ENCODE results near the gene ERFL.

The ERFL gene

DNA sequence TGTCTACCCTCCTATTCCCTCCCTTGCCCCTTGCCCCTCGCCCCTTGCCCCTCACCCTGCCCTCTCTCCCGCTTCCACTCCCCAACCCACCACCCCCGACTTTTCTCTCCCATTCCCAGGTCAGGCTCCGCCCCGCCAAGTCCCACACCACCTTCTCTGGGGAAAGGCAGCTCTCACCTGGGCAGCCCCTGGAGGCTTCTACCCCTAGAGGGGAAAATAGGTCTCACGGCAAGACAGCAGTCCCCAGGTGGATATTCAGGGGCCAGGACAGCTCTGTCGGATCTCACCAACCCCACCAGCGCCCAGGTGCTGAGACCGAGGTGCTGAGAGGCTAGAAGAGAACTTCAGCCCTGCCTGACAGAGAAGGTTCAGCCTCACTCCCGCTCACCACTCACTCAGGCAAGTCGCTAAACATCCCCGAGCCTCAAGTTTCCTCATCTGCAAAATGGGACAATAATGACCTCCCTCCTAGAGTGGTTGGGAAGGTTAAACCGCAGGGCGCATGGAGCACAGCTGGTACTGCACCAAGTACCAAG, 1.4 kb upstream of the ERFL start:
- TF ChIP-seq TAF1 (IDR thresholded peaks at IDR 0.05; ENCODE audit: low read depth) (no peak), YY1 (IDR thresholded peaks at IDR 0.05; ENCODE audit: low read depth) (no peak), FOXM1 (IDR thresholded peaks at IDR 0.05; ENCODE audit: borderline replicate concordance, low read depth) (no peak), CEBPB (IDR thresholded peaks at IDR 0.05) (no peak), TEAD4 (IDR thresholded peaks at IDR 0.05) (no peak), EP300 (IDR thresholded peaks at IDR 0.05; ENCODE audit: borderline replicate concordance) (no peak), NFIC (IDR thresholded peaks at IDR 0.05) (no peak), ZBTB7A (IDR thresholded peaks at IDR 0.05; ENCODE audit: low read depth) (no peak), CREB1 (IDR thresholded peaks at IDR 0.05; ENCODE audit: low read depth) (no peak)
- TF ChIP-seq, protein P1, sequence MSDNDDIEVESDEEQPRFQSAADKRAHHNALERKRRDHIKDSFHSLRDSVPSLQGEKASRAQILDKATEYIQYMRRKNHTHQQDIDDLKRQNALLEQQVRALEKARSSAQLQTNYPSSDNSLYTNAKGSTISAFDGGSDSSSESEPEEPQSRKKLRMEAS (IDR thresholded peaks at IDR 0.05): no peak

DNA sequence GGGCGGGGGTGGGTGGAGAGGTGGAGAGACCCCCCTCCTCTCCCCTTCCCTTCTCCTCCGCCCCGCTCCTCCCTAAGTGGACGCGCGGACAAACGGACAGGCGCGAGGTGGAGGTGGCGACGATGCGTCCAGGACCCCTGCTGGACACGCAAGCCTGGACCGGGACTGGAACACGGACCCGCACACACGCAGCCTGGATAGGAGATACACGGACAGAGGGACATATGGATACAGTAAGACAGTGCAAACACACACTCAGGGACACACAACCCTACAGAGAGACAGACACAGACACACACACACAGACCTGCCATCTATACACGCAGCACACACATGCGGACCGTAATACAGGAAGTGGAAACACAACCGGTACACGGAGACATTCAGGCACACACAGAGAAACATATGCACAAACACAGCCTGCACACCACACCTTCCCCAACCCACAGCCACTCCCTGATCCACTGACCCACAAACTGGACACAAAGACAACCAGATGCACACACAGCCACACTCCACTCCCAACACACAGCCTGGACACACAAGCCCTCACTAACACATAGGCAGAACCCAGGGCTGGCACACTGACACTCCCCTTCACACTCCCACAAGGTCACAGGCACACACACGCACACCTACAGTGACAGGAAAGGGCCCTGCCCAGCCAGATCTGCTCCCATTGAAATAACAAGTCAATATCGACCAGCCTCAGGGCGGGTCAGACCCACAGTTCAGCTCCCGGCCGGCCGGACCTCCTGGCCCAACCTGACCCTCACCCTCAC, 696 bp upstream of the ERFL start:
- TF ChIP-seq, protein P1 (IDR thresholded peaks at IDR 0.05): no peak
- TF ChIP-seq TEAD4 (IDR thresholded peaks at IDR 0.05) (no peak), CREB1 (IDR thresholded peaks at IDR 0.05; ENCODE audit: low read depth) (no peak), CEBPB (IDR thresholded peaks at IDR 0.05) (no peak), EP300 (IDR thresholded peaks at IDR 0.05; ENCODE audit: borderline replicate concordance) (no peak), NFIC (IDR thresholded peaks at IDR 0.05) (no peak), YY1 (IDR thresholded peaks at IDR 0.05; ENCODE audit: low read depth) (no peak), ZBTB7A (IDR thresholded peaks at IDR 0.05; ENCODE audit: low read depth) (no peak), TCF12 (IDR thresholded peaks at IDR 0.05; ENCODE audit: low read depth) (no peak), TAF1 (IDR thresholded peaks at IDR 0.05; ENCODE audit: low read depth) (no peak), RAD21 (IDR thresholded peaks at IDR 0.05; ENCODE audit: low read depth) (no peak), EGR1 (IDR thresholded peaks at IDR 0.05) (no peak)
- TF ChIP-seq, protein P2, sequence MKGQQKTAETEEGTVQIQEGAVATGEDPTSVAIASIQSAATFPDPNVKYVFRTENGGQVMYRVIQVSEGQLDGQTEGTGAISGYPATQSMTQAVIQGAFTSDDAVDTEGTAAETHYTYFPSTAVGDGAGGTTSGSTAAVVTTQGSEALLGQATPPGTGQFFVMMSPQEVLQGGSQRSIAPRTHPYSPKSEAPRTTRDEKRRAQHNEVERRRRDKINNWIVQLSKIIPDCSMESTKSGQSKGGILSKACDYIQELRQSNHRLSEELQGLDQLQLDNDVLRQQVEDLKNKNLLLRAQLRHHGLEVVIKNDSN (IDR thresholded peaks at IDR 0.05): no peak
- TF ChIP-seq, protein P3, sequence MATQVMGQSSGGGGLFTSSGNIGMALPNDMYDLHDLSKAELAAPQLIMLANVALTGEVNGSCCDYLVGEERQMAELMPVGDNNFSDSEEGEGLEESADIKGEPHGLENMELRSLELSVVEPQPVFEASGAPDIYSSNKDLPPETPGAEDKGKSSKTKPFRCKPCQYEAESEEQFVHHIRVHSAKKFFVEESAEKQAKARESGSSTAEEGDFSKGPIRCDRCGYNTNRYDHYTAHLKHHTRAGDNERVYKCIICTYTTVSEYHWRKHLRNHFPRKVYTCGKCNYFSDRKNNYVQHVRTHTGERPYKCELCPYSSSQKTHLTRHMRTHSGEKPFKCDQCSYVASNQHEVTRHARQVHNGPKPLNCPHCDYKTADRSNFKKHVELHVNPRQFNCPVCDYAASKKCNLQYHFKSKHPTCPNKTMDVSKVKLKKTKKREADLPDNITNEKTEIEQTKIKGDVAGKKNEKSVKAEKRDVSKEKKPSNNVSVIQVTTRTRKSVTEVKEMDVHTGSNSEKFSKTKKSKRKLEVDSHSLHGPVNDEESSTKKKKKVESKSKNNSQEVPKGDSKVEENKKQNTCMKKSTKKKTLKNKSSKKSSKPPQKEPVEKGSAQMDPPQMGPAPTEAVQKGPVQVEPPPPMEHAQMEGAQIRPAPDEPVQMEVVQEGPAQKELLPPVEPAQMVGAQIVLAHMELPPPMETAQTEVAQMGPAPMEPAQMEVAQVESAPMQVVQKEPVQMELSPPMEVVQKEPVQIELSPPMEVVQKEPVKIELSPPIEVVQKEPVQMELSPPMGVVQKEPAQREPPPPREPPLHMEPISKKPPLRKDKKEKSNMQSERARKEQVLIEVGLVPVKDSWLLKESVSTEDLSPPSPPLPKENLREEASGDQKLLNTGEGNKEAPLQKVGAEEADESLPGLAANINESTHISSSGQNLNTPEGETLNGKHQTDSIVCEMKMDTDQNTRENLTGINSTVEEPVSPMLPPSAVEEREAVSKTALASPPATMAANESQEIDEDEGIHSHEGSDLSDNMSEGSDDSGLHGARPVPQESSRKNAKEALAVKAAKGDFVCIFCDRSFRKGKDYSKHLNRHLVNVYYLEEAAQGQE (IDR thresholded peaks at IDR 0.05; ENCODE audit: low read depth): no peak

DNA sequence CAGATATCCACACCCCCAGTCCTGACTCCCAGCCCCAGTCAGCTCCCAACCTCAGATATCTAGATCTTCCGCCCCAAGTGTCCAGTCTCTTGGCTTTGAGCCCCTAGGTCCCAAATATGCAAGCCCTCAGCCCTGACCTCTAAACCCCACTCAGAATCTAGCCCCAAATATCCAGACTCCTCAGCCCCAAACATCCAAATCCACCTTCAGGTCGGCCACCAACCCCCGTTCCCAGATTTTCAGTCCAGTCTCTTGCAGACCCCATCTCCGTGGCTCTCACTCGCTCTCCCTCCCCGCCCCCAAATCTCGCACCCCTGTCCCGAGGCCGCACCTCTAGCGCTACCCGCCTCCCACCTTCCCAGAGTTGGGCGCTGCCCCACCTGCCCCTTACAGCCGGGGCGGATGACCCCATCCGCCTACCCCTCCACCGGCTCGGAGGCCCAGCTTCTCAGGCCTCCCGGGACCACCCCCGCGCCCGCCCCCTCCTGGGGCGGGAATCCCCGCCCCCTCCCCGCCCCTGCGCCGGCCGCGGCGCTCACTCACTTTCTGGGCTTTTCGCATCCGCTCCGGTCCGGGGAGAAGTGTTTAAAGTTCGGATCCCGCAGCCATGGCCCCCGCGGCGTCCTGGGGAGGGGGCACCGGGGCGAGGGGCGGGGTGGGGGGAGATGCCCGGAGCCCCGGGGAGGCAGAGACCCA, 604 bp downstream of the ERFL start:
- TF ChIP-seq CREB1 (IDR thresholded peaks at IDR 0.05; ENCODE audit: low read depth) (no peak), TCF12 (IDR thresholded peaks at IDR 0.05; ENCODE audit: low read depth) (no peak), TAF1 (IDR thresholded peaks at IDR 0.05; ENCODE audit: low read depth) (no peak), YY1 (IDR thresholded peaks at IDR 0.05; ENCODE audit: low read depth) (no peak), TEAD4 (IDR thresholded peaks at IDR 0.05) (no peak), EGR1 (IDR thresholded peaks at IDR 0.05) (no peak)
- TF ChIP-seq, protein P3 (IDR thresholded peaks at IDR 0.05; ENCODE audit: low read depth): no peak

DNA sequence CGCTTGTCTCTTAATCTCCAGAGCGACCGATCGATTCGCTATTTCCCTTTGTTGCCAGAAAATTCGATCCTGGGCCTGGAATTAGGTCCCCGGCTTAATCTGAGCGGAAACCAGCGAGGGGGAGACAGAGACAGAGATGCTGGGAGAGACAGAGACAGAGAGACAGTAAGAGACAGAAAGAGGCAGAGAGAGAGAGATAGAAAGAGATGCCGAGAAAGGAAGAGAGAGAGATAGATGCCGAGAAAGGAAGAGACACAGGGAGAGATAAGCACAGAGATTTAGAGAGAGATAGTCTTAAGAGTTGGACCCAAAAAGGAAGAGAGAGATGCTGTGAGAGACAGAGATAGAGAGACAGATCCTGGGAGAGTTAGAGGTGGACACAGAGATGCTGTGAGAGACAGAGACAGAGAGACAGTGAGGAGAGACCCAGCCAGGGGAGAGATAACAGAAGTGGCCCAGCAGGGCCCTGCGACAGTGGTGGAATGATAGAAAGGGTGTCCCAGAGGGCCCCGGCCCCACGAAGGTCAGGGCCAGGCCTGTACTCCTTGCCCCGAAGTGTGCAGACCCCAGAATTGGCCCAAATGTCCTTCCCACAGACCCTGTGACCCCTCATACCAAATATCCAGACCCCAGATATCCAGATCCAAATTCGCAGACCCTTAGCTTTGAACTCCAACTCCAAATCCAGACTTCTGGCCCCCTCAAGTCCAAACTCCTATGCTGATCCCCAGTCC, 1.3 kb downstream of the ERFL start:
- TF ChIP-seq, protein P2 (IDR thresholded peaks at IDR 0.05): no peak
- TF ChIP-seq FOXM1 (IDR thresholded peaks at IDR 0.05; ENCODE audit: borderline replicate concordance, low read depth): no peak

DNA sequence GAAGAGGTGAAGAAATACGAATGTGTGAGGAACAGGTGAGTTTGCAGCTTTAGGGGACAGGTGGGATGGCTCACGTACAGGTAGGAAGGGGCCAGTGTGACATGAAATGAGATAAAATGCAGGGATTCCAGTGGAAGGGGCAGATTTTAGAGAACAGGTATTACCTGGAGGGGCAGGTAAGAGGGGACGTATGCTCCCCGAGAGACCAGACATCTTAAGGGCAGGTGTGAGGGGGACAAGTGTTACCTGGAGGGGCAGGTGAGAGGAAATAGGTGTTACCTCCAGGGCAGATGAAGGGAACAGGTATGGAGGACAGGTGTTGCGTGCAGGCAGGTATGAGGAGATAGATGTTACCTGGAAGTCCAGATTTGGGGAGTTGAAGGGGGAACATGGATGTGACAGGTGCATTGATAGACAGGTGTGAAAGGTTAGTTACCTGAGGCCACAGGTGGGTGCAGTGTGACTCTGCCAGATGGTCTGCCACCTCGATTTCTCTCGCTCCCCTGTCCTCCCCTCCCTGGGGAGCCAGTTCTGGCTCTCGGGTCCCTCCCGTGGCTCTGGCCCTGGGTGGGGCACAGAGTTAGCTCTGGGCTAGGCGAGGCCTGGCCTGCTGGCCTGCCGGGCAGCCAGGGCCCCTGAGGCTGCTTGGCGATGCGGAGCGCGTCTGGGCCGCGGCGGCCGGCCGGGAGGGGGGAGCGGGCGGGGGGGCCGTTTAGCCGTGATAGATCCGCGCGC, 2.1 kb downstream of the ERFL start:
- TF ChIP-seq YY1 (IDR thresholded peaks at IDR 0.05; ENCODE audit: low read depth) (no peak), EP300 (IDR thresholded peaks at IDR 0.05; ENCODE audit: borderline replicate concordance) (no peak), FOXM1 (IDR thresholded peaks at IDR 0.05; ENCODE audit: borderline replicate concordance, low read depth) (no peak), TEAD4 (IDR thresholded peaks at IDR 0.05) (no peak), TCF12 (IDR thresholded peaks at IDR 0.05; ENCODE audit: low read depth) (no peak), CREB1 (IDR thresholded peaks at IDR 0.05; ENCODE audit: low read depth) (no peak), CEBPB (IDR thresholded peaks at IDR 0.05) (no peak), NFIC (IDR thresholded peaks at IDR 0.05) (no peak), ZBTB7A (IDR thresholded peaks at IDR 0.05; ENCODE audit: low read depth) (no peak), TAF1 (IDR thresholded peaks at IDR 0.05; ENCODE audit: low read depth) (no peak), EGR1 (IDR thresholded peaks at IDR 0.05) (no peak), RAD21 (IDR thresholded peaks at IDR 0.05; ENCODE audit: low read depth) (no peak)
- TF ChIP-seq, protein P1 (IDR thresholded peaks at IDR 0.05): no peak
- TF ChIP-seq, protein P3 (IDR thresholded peaks at IDR 0.05; ENCODE audit: low read depth): no peak
- TF ChIP-seq, protein P2 (IDR thresholded peaks at IDR 0.05): no peak

Measured in Ishikawa (cell line).